HFFc6 (cell line): Measurements from ENCODE around the gene ATXN10. TPM values are rescaled to one million over a fixed set of nuclear protein-coding genes. Genes with fewer than 3 reads are reported as not detected.

Experiments
- DNase-seq: peaks from one replicate; pipeline ENCODE4 v3.0.0-alpha.2; 2018
- H3K27ac Mint-ChIP-seq: 2 replicates; pipeline ENCODE4 v1.8.0; 2020; ENCODE audit warnings: mild to moderate bottlenecking, mixed read lengths
- H3K27me3 Mint-ChIP-seq: 2 replicates; pipeline ENCODE4 v1.8.0; 2021; ENCODE audit warnings: mild to moderate bottlenecking, moderate library complexity, mixed read lengths; ENCODE audit not compliant: insufficient read depth
- H3K36me3 Mint-ChIP-seq: 2 replicates; pipeline ENCODE4 v1.8.0; 2021; ENCODE audit warnings: low read depth, mixed read lengths
- H3K4me1 Mint-ChIP-seq: 2 replicates; pipeline ENCODE4 v1.8.0; 2020; ENCODE audit warnings: low read depth, mixed read lengths
- H3K4me3 Mint-ChIP-seq: 2 replicates; pipeline ENCODE4 v1.8.0; 2020; ENCODE audit warnings: mild to moderate bottlenecking, moderate library complexity, mixed read lengths
- H3K9me3 Mint-ChIP-seq: 2 replicates; pipeline ENCODE4 v1.8.0; 2020; ENCODE audit warnings: mild to moderate bottlenecking, mixed read lengths
- total RNA-seq, 6 experiments: library from RNA; stranded (reverse); fragmentation: NEBNext Ultra II Directional; extraction: Animal tissue kit (Norgen Biotek cat#: 25700); gene quantifications; 2 replicates in 1 of 6; 3 replicates in 5 of 6; pipeline ENCODE4 v1.2.3, GENCODE V29; 2021
- TF ChIP-seq, protein P1 (sequence below): fragments of 200-600 bp; sonication (generic); IDR thresholded peaks from 2 replicates; pipeline ENCODE4 v1.5.0; 2021; ENCODE audit warnings: antibody characterized with exemption, mild to moderate bottlenecking

Gene ATXN10
- total RNA-seq, 6 experiments from 2014 or later = 287 to 426 (median 370) TPM

DNA sequence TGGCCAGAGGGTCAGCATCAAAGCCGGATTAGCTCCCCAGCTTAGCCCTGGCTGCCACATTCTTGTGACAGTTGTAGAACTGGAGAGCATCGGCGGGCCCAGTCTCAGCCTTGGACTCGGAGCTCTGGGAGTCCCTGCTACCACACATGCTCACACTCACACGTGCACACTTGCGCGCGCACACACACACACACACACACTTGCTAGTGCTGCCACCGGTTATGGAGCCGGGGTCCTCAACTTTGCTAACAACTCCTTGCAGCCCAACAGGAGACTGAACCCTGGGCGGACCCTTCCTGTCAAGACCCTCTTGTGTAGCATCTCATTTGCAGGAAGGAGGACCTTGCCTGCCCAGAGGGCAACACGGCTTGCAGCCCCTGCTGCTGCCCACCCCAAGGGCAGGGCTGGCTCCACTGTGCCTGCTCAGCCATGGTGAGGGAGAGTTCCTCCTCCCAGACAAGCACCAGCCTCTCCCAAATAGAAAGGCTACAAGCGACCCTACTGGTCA, 197.8 kb downstream of the ATXN10 start:
- TF ChIP-seq, protein P1, sequence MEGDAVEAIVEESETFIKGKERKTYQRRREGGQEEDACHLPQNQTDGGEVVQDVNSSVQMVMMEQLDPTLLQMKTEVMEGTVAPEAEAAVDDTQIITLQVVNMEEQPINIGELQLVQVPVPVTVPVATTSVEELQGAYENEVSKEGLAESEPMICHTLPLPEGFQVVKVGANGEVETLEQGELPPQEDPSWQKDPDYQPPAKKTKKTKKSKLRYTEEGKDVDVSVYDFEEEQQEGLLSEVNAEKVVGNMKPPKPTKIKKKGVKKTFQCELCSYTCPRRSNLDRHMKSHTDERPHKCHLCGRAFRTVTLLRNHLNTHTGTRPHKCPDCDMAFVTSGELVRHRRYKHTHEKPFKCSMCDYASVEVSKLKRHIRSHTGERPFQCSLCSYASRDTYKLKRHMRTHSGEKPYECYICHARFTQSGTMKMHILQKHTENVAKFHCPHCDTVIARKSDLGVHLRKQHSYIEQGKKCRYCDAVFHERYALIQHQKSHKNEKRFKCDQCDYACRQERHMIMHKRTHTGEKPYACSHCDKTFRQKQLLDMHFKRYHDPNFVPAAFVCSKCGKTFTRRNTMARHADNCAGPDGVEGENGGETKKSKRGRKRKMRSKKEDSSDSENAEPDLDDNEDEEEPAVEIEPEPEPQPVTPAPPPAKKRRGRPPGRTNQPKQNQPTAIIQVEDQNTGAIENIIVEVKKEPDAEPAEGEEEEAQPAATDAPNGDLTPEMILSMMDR = no peak
- Mint-ChIP-seq H3K9me3 (peaks cover 15% of the 10 kb centered on the region), H3K4me1 (peaks cover 13% of the 10 kb centered on the region), H3K4me3 (no peak overlapping the region), H3K27ac (no peak overlapping the region), H3K27me3 (peaks cover 54% of the 10 kb centered on the region), H3K36me3 (peaks cover 9% of the 10 kb centered on the region)
- no peak for DNase-seq

DNA sequence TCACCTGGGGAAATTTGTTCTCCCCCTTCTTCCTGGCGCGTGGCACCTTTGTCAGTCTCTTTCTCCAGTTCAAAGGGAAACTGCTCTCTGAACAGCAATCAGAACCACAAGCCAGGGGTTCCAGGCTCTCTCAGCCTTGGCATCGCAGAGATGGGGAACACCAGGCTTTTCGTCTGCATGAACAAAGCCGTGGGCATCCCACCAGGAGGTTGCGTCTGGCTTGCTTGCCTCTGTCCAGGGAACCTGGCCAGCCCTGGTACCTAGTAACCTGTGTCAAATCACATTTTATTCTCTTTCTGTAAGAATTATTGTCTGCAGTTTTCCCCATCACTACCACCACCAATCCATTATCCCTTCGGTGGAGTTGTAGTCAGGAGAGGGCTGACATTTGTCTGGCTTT, 198.4 kb downstream of the ATXN10 start:
- Mint-ChIP-seq H3K27me3 (peaks cover 54% of the 10 kb centered on the region), H3K9me3 (peaks cover 15% of the 10 kb centered on the region), H3K36me3 (peaks cover 9% of the 10 kb centered on the region), H3K4me1 (peaks cover 7% of the 10 kb centered on the region), H3K4me3 (no peak overlapping the region), H3K27ac (no peak overlapping the region)
- TF ChIP-seq, protein P1 = no peak
- DNase-seq = no peak

DNA sequence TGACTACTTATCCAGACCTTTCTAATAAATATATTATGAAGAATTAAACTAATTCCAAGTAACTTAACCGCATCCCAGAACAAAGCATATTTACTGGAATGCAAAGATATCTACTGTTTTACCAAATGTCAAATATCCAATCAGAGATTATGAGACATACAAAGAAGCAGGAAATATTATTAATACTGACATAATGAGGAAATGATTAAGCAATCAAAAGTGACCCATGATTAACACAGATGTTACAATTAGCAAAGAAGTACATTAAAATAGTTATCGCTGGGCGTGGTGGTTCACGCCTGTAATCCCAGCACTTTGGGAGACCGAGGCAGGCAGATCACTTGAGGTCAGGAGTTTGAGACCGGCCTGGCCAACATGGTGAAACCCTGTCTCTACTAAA, 200.1 kb downstream of the ATXN10 start:
- Mint-ChIP-seq H3K9me3 (peaks cover 15% of the 10 kb centered on the region), H3K4me1 (peaks cover 5% of the 10 kb centered on the region; the same call in 1 of the 2 replicates), H3K27ac (no peak overlapping the region), H3K36me3 (peaks cover 9% of the 10 kb centered on the region), H3K4me3 (no peak overlapping the region), H3K27me3 (peaks cover 52% of the 10 kb centered on the region)
- TF ChIP-seq, protein P1 = no peak
- DNase-seq = no peak

- Mint-ChIP-seq H3K4me1 (peaks cover 5% of the 10 kb centered on the region; the same call in 1 of the 2 replicates), H3K36me3 (peaks cover 9% of the 10 kb centered on the region), H3K9me3 (peaks cover 15% of the 10 kb centered on the region), H3K27me3 (peaks cover 53% of the 10 kb centered on the region), H3K4me3 (no peak overlapping the region), H3K27ac (no peak overlapping the region)
- no peak for DNase-seq
- TF ChIP-seq, protein P1 = no peak
These were observed 201.1 kb downstream of the ATXN10 start for GRCh38 chr22:45872659-45873263.

GRCh38 chr22:45876136-45877035, 204.8 kb downstream of the ATXN10 start:
- H3K4me3 Mint-ChIP-seq = no peak overlapping the region
- H3K27me3 Mint-ChIP-seq = peaks cover 57% of the 10 kb centered on the region
- H3K27ac Mint-ChIP-seq = no peak overlapping the region
- H3K36me3 Mint-ChIP-seq = peaks cover 9% of the 10 kb centered on the region
- no peaks in the 10 kb centered on the region for H3K4me1 Mint-ChIP-seq
- peaks cover 15% of the 10 kb centered on the region for H3K9me3 Mint-ChIP-seq
- DNase-seq = no peak
- TF ChIP-seq, protein P1 = no peak
